ENCODE data around the gene GGCT. TPM values are rescaled to one million over a fixed set of nuclear protein-coding genes. Genes with fewer than 3 reads are reported as not detected.
"Not testable (repeated sequence)": the region's sequence is repeated elsewhere in the genome, so short reads cannot be mapped to it uniquely, and the experiment has no call there.

Gene GGCT
- total and polyA plus RNA-seq, 12 donors = 18.6 to 67.8 (median 41.3) TPM

DNA sequence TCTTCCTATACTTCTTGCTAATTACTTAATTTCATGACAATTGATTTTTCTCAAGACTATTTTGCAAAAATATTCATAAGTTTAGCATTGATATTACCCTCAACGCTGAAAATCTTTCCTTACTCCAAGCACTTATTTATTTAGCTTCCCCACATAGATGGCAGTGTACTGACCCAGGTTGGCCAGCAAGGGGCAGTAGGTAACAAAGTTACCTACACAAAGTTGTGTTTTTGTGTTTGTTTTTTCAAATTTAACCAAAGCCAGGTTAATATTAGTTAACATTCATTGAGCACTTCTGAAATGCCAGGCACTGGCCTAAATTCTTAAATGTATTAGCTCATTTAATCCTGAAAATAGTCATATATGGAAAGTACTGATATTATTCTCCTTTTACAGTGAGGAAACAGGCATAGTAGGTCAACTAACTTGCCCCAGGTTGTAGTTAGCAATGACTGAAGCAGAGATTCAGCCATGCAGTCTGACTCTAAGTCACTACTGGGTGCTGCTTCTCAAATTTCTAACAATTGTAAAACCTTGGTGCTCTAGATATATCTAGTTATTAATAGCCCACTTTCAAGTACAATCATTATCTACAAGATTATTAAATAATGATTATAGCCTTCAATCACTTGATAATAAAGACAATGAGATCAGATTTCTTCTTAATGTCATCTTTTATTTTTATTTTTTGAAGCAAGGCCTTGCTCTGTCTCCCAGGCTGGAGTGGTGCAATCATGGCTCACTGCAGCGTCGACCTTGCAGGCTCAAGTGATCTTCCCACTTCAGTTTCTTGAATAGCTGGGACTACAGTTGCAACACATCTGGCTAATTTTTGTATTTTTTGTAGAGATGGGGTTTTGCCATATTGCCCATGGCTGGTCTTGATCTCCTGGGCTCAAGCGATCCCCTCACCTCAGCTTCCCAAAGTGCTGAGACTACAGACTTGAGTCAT, 5.8 kb upstream of the GGCT start:
- no peaks in the 10 kb centered on the region for H3K27me3 ChIP-seq
- TF ChIP-seq POLR2A (IDR thresholded peaks at IDR 0.05) = no peak
- TF ChIP-seq CTCF (IDR thresholded peaks at IDR 0.05) = peak; percentile 72 to 83 (median 78)
- H3K4me3 ChIP-seq = no peak overlapping the region
- DNase-seq = peak in 6 of 7 donors; percentile 45 to 75 (median 66)
- H3K36me3 ChIP-seq (replicated peaks in 1 of 2) = no peaks in the 10 kb centered on the region
- H3K4me1 ChIP-seq (replicated peaks in 1 of 2) = peaks cover 0 to 31% of the 10 kb centered on the region in 2 donors
- no peaks in the 10 kb centered on the region for H3K9me3 ChIP-seq (replicated peaks in 1 of 3)
- 50 to 52% (median 51%) methylated on average over 4 of the region's 4 CpGs for WGBS, 4 donors
- intact Hi-C loops (cut with DNase I) = loop anchor here in 1 of 2 donors (10.0 kb wide), 1 partner anchor 54 kb away; no protein-coding TSS in a partner anchor
- peak overlapping the region in 2 of 5 donors; percentile 20 to 32 for H3K27ac ChIP-seq

- not testable (repeated sequence) for H3K27ac ChIP-seq; H3K4me3 ChIP-seq; H3K36me3 ChIP-seq (replicated peaks in 1 of 2); H3K9me3 ChIP-seq (replicated peaks in 1 of 3); DNase-seq; H3K27me3 ChIP-seq
- WGBS, 4 donors = 69 to 72% (median 69%) methylated on average over 9 of the region's 9 CpGs
- H3K4me1 ChIP-seq (replicated peaks in 1 of 2) = peaks cover 0 to 34% of the 10 kb centered on the region in 2 donors
- intact Hi-C loops (cut with DNase I) = loop anchor here in 1 of 2 donors (5.0 kb wide), 1 partner anchor 53 kb away; no protein-coding TSS in a partner anchor
Measured at GRCh38 chr7:30509171-30509857, 4.7 kb upstream of the GGCT start.

- H3K9me3 ChIP-seq (replicated peaks in 1 of 3); DNase-seq; H3K27me3 ChIP-seq; H3K36me3 ChIP-seq (replicated peaks in 1 of 2); H3K4me3 ChIP-seq; H3K27ac ChIP-seq: not testable (repeated sequence)
- WGBS, 4 donors = 93 to 96% (median 94%) methylated on average over 8 to 9 of the region's 9 CpGs
- peaks cover 0 to 50% of the 10 kb centered on the region in 2 donors for H3K4me1 ChIP-seq (replicated peaks in 1 of 2)
- intact Hi-C loops (cut with DNase I) = loop anchor here in 1 of 2 donors (5.0 kb wide), 1 partner anchor 55 kb away; no protein-coding TSS in a partner anchor
Measured at GRCh38 chr7:30507346-30507900, 2.8 kb upstream of the GGCT start.

GRCh38 chr7:30505174-30505697, 607 bp upstream of the GGCT start:
- Histone ChIP-seq H3K27ac (peak overlapping the region; percentile 55 to 90 (median 70)), H3K27me3 (no peaks in the 10 kb centered on the region), H3K9me3 (replicated peaks in 1 of 3) (no peaks in the 10 kb centered on the region), H3K4me1 (replicated peaks in 1 of 2) (peaks cover 0 to 41% of the 10 kb centered on the region in 2 donors), H3K36me3 (replicated peaks in 1 of 2) (no peaks in the 10 kb centered on the region), H3K4me3 (peak overlapping the region; percentile 46 to 99 (median 79))
- intact Hi-C loops (cut with DNase I) = loop anchor here in 1 of 2 donors (5.0 kb wide), 1 partner anchor 57 kb away; no protein-coding TSS in a partner anchor
- 11 to 31% (median 14%) methylated on average over 8 to 19 of the region's 19 CpGs for whole genome bisulfite sequencing, 4 donors
- TF ChIP-seq CTCF (IDR thresholded peaks at IDR 0.05) (no peak), POLR2A (IDR thresholded peaks at IDR 0.05) (no peak)
- DNase-seq = no peak

Measured in adrenal gland (tissue), 12 donors.